MM.1S (cell line): ENCODE data around the gene PRKCH.

Source experiments
- CTCF ChIP-seq: fragments of 300-600 bp; sonication (generic); IDR thresholded peaks from 2 replicates; pipeline ENCODE4 v1.5.1; 2016; ENCODE audit warnings: antibody characterized with exemption, low read length, mixed read lengths
- EZH2 ChIP-seq: fragments of 300-600 bp; sonication (generic); optimal IDR thresholded peaks from 2 replicates; pipeline ENCODE3; 2017; ENCODE audit warnings: low read depth, mild to moderate bottlenecking, antibody characterized with exemption, low read length, mixed read lengths

GRCh38 chr14:61385002-61385685 is 63.8 kb downstream of the PRKCH start:
- TF ChIP-seq CTCF (no peak), EZH2 (no peak)
